Vagina (tissue), 2 donors: ENCODE measurements around the gene HPCAL1.

Experiments
- POLR2A ChIP-seq, 2 donors: fragments of 450-650 bp; IDR thresholded peaks; one replicate each; pipeline ENCODE4 v1.6.1; 2017; ENCODE audit warnings: antibody characterized with exemption in 2 of 2, mild to moderate bottlenecking in 2 of 2, moderate library complexity in 2 of 2
- TF ChIP-seq, protein P1 (sequence below), 3 experiments: fragments of 450-650 bp in 2 of 3; fragments of 200-600 bp in 1 of 3; sonication (generic) in 1 of 3; IDR thresholded peaks; one replicate each; pipeline ENCODE4 v1.5.1; 2017 to 2019; ENCODE audit warnings: antibody characterized with exemption in 3 of 3, mild to moderate bottlenecking in 2 of 3, moderate library complexity in 2 of 3

GRCh38 chr2:10340593-10340975 is 37.9 kb downstream of the HPCAL1 start:
- TF ChIP-seq, protein P1, sequence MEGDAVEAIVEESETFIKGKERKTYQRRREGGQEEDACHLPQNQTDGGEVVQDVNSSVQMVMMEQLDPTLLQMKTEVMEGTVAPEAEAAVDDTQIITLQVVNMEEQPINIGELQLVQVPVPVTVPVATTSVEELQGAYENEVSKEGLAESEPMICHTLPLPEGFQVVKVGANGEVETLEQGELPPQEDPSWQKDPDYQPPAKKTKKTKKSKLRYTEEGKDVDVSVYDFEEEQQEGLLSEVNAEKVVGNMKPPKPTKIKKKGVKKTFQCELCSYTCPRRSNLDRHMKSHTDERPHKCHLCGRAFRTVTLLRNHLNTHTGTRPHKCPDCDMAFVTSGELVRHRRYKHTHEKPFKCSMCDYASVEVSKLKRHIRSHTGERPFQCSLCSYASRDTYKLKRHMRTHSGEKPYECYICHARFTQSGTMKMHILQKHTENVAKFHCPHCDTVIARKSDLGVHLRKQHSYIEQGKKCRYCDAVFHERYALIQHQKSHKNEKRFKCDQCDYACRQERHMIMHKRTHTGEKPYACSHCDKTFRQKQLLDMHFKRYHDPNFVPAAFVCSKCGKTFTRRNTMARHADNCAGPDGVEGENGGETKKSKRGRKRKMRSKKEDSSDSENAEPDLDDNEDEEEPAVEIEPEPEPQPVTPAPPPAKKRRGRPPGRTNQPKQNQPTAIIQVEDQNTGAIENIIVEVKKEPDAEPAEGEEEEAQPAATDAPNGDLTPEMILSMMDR (IDR thresholded peaks at IDR 0.05), result no peak
- no peak for TF ChIP-seq POLR2A (IDR thresholded peaks at IDR 0.05)
